HPDE6-E6E7 (cell line): ENCODE measurements around the gene C2CD3.

Experiments used
- DNase-seq: peaks from one replicate; pipeline ENCODE4 v3.0.0; 2011; ENCODE audit warnings: missing footprints; ENCODE audit errors: extremely low spot score

C2CD3 gene, protein sequence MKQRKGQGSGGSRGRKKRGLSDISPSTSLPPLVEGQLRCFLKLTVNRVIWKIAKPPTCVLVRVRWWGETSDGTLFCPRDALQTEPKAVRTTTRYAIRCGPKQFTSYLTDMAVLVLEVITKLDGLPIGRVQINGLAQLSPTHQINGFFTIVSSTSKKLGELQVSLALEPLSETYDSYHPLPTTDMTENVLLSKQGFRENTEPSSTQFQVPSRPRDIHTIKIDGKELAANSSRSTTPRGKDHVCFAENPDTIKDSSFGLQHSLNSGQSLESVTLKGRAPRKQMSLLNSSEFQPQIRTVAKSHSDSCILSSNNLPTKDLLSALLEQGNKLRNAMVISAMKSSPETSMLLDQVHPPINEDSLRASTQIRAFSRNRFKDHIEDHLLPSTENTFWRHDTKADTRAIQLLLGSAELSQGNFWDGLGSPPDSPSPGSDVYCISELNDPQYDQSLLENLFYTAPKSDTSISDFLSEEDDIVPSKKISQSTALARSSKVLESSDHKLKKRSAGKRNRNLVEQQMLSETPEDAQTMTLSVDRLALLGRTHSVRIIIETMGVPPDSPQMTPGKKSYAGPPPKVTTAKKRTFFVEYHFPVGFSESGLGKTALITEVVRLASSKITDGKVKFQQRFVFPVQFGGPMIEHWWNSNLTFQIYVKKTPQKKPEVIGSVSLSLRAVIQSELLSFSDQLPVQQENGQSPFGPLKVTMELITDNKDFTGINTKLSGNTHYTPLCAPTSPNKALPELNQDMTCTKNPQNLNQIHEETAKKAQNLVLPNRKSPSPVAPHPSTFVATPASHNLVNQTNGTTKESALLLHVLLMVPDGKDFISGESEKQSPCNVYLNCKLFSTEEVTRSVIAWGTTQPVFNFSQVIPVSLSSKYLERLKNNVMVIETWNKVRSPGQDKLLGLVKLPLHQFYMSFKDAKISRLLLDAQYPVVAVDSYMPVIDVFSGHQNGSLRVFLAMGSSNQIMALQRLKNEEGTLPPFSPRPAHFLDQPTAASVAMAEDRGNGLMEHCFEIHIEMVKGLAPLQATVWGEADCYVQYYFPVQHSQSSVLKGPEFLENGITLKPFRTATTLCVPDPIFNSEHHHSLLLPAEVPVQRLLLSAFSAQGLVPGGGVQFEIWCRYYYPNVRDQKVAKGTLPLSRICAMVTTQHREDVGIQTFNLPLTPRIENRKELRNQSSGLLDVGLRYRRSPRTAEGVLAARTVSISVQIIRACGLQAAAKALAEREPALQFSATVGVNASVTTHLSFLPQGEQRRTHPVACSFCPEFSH (N-terminal part only)

DNA sequence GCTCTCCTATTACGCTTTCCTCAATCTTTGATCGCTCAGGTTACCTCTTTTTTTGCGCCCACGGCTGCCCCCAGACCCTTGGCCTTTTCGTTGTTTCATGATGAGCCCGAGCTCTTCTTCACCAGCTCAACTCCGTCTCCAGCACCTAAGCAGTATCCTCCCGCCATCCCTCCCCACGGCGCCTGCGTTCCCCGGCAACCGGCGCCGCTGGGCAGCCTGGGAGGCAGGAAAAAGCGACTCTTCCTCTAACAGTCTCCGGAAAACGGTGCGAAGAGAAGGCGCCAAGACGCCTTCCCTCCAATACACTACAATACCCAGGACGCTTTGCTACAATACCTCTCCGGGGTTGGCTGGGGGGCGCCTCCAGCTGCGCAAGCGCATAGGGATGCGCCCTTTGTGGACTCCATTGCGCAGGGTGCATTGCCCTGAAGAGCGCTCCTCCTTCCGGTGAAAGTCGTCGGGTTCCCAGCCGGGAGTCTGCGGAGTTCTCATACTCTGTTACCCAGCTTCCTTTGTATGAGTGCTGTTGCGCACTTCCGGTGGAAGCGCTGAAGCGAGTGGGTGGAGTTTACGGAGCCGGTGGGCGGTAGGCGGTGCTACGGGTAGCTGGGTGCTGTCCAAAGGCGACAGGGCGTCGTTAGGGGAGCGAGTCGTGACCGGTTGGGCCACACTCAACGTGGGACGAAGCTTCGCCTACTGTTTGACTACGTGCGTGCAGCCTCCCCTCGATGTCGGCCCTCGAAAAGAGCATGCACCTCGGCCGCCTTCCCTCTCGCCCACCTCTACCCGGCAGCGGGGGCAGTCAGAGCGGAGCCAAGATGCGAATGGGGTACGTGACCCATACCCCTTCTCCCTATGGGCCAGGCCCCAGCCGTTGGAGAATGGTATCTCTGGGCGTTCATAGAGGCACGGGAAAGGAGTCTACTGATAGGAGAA is at the start of gene C2CD3, which contains the start of gene PPME1:
C2CD3 (minus strand) TSS at position 309 of the 936 bp plus-strand sequence; CDS start at position 99, 210 bp downstream.
PPME1 (plus strand) TSS at position 596 of the 936 bp plus-strand sequence; CDS start at position 729, 133 bp downstream.
- DNase-seq: peak; percentile 98

- DNase-seq: no peak
Measured at GRCh38 chr11:74220376-74220775, 49.6 kb upstream of the C2CD3 start.

DNA sequence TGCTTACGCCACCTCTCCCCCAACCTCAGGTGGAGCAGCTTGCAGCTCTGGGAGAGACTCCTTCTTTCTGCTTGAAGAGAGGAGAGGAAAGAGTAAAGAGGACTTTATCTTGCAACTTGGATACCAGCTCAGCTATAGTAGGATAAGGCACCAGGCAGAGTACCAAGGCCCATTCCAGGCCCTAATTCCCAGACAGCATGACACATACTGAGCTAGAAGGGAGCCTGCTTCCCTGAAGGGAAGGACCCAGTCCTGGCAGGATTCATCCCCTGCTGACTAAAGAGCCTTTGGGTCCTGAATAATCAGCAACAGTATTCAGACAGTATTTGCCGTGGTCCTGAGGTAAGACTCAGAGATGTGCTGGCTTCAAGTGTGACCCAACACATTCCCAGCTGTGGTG is 41.7 kb upstream of the C2CD3 start:
- no peak for DNase-seq

DNA sequence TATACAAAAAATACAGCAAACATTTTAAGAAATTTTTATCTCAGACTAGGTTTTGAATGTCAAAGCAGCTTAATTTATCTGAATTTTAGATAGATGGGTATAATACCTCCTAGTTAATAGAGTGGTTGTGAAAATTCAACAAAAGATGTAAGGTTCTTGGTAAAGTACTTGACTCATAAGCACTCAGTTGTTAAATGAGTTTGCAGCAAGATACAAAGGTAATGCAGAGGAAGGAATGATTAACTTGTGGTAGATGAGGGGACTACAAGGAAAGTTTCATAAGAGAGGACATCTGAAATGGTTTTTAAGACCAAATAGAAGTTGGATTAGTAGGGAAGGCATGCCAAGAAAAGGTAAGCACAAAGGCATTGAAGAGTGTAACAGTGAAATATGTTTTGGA is 37.7 kb upstream of the C2CD3 start:
- no peak for DNase-seq

DNA sequence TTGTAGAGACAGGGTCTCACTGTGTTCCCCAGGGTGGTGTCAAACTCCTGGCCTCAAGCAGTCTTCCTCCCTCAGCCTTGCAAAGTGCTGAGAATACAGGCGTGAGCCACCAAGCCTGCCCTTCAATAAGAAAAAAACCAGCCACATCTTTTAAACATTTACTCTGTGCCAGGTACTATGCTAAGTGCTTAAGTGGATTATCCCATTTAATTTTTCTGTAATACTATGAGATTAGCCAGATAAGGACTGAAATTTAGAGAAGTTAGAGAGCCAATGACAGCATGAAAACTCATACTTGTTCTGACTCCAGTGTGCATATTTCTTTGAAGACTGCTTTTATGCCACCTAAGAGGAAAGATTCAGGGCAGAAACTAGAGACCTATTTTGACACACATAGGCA is 35.9 kb upstream of the C2CD3 start:
- no peak for DNase-seq

- DNase-seq: no peak
Measured at GRCh38 chr11:74205181-74205580, 34.4 kb upstream of the C2CD3 start.

GRCh38 chr11:74204701-74205100 is 33.9 kb upstream of the C2CD3 start:
- no peak for DNase-seq

DNA sequence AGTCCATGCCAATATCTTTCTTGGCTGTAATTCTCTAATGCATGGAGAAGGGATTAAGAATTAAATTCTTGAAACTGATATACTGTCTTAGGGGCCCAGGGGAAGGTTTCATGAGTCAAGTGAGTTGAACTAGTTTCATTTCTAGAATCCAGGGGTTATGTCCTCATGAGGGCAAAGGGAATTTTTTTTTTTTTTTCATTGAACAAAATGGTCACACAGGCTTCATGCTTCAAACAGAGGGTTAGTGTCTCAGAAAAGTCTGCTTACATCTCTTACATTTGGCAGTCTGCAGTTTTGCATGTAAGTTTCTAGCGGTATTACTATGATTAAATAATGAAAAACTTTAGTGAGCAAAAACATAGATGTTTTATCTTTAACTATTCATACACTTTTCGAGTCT is 33.2 kb upstream of the C2CD3 start:
- DNase-seq: no peak

DNA sequence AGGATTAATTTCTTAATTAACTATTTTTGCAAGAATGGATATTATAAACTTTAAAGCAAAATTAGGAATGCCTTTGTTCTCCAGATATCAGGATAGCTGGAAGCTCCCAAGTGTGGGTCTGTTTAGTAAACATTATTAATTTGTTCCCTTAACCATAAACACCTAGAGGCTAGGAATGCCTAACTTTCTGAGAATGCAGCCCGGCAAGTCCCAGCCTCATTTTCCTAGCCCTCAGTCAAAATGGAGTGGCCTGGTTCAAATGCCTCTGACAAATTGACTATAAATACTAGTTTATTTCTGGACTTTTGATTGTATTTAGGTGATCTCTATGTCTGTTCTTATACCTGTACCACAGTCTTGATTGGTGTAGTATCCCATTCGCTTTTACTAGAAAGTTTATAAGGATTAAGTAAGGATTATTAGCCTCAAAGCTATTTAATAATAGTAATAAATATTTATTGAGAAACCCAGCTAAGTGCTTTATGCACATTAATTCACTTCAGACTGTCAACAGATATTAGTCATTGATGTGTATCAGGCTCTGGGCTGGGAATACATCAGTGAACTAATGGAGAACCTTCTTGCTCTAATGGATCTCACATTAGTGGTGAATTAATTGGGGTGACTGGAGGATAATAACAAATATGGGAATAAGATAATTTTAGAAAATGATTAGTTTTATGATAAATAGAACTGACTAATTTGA is 26.1 kb upstream of the C2CD3 start:
- DNase-seq: no peak

- DNase-seq: no peak
Measured at GRCh38 chr11:74195828-74196227, 25.0 kb upstream of the C2CD3 start.

GRCh38 chr11:74185695-74186094 is 14.9 kb upstream of the C2CD3 start:
- no peak for DNase-seq

- no peak for DNase-seq
Measured at GRCh38 chr11:74185285-74185684, 14.5 kb upstream of the C2CD3 start.

DNA sequence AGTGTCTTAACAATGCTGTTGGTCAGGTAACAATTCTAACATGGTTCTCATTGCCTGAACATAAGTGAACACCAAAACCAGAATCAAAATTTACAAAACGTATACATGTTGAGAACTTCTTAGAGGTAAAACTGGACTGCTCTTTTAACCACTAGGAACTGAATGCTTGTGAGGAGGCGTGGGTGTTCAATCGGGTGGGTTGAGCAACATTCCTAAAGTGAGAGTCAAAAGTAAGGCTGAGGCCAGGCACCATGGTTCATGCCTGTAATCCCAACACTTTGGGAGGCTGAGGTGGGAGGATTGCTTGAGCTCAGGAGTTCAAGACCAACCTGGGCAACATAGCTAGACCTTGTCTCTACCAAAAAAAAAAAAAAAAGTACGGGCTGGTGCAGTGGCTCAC is 11.8 kb upstream of the C2CD3 start:
- no peak for DNase-seq

GRCh38 chr11:74179234-74180052 is 8.6 kb upstream of the C2CD3 start:
- DNase-seq: no peak

DNA sequence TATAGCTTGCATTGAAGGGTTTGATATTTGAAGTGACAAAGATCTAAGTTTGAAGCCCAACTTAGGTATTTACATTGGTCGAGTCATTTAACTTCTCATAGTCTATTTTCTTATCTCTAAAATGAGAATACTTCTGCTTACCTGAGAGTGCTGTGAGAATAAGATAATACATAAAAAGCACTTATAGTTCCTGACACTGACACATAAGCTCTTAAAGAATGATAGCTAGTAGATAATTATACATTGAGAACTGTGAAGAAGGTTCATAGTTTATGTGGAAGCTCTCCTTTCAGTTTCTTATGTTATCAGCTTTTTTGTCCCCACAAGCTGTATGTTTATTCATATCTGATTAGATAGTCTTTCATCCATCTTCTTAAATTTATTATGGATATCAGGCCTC is 5.1 kb upstream of the C2CD3 start:
- DNase-seq: no peak

DNA sequence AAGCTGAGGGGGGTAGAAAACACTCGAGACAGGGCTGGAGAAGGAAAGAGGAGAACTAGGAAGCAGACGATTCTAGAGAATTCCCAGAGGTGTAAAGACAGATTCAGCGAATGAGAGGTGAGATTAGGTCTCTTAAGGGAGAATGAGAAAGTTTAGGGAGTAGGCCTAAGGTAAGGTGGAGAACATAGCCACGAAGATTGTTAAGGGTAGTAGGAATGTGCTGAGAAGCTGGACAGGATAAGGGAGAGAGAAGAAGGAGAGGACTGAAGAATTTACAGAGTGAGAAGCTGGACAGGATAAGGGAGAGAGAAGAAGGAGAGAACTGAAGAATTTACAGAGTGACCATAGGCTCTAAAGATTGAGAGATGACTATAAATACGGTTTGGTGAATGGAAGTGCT is 1.2 kb upstream of the C2CD3 start:
- no peak for DNase-seq

DNA sequence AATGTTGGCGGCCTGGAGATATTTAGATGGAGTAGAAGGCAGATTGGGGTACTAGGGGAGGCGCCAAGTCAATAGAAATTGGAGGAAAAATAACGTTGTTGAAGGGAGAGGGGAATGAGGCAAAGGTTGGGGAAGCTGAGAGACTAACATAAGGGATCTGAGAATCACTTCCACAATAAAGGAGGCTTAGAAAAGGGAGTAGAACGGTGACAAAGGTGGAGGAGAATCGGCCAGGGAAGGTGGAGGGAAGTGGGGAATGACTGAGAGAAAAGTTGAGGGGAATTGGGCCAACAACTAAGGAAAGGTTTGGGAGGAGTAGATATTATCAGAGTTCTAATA is 797 bp upstream of the C2CD3 start:
- no peak for DNase-seq

GRCh38 chr11:74169738-74170458 is 904 bp downstream of the C2CD3 start:
- no peak for DNase-seq

- DNase-seq: no peak
Measured at GRCh38 chr11:74168838-74169237, 2.0 kb downstream of the C2CD3 start.
